CD4-positive, alpha-beta memory T cell (primary cell): Measurements from ENCODE around the gene SBNO1. TPM values are rescaled to one million over a fixed set of nuclear protein-coding genes. Genes with fewer than 3 reads are reported as not detected.
A peak's percentile ranks its signal among the peaks of the same experiment; 100 is the strongest.
"Not testable (repeated sequence)": the region's sequence is repeated elsewhere in the genome, so short reads cannot be mapped to it uniquely, and the experiment has no call there.

ENCODE experiments used
- CTCF ChIA-PET: fragments of 350-600 bp; sonication (Branson Sonifier 250); formaldehyde crosslinking; loops from one replicate; lab custom pipeline; 2021; ENCODE audit warnings: inconsistent platforms; ENCODE audit not compliant: partially characterized antibody; lab: Charles Lee
- POLR2A ChIA-PET: fragments of 350-600 bp; sonication (Branson Sonifier 250); formaldehyde crosslinking; loops from one replicate; lab custom pipeline; 2021; ENCODE audit not compliant: partially characterized antibody; lab: Charles Lee
- DNase-seq, 5 donors: peaks; one replicate each; pipeline versions ENCODE4 v3.0.0 to v3.0.0-alpha.2; 2020 to 2022; ENCODE audit warnings: mixed read lengths in 1 of 5
- H3K27ac ChIP-seq: one replicate; pipeline ENCODE4 v1.7.0; 2013; ENCODE audit warnings: low read depth, low read length
- H3K27me3 ChIP-seq: 2 replicates; pipeline ENCODE4 v1.7.0; 2013; ENCODE audit warnings: mild to moderate bottlenecking, low read length, moderate library complexity; ENCODE audit not compliant: insufficient read depth
- H3K36me3 ChIP-seq: 2 replicates; pipeline ENCODE4 v1.7.0; 2013; ENCODE audit warnings: mild to moderate bottlenecking, low read length, moderate library complexity; ENCODE audit not compliant: insufficient read depth
- H3K4me1 ChIP-seq: 2 replicates; pipeline ENCODE4 v1.7.0; 2013; ENCODE audit warnings: mild to moderate bottlenecking, low read length, moderate library complexity; ENCODE audit not compliant: insufficient read depth
- H3K4me3 ChIP-seq, 2 donors: one replicate each; pipeline ENCODE4 v1.7.0; 2013; ENCODE audit warnings: low read length in 2 of 2, mild to moderate bottlenecking in 1 of 2
- H3K9me3 ChIP-seq, 2 donors: one replicate each; pipeline ENCODE4 v1.7.0; 2013; ENCODE audit warnings: low read length in 2 of 2, control low read depth in 1 of 2; ENCODE audit not compliant: control insufficient read depth in 1 of 2
- H3K27ac Mint-ChIP-seq, 7 donors: one replicate each; pipeline ENCODE4 v1.8.0; 2020 to 2021; ENCODE audit warnings: mixed read lengths in 7 of 7, mild to moderate bottlenecking in 6 of 7, inconsistent platforms in 3 of 7, moderate library complexity in 3 of 7
- H3K27me3 Mint-ChIP-seq, 2 donors: one replicate each; pipeline ENCODE4 v1.8.0; 2020 to 2021; ENCODE audit warnings: mixed read lengths in 2 of 2
- H3K36me3 Mint-ChIP-seq, 2 donors: one replicate each; pipeline ENCODE4 v1.8.0; 2020 to 2021; ENCODE audit warnings: mixed read lengths in 2 of 2, inconsistent platforms in 1 of 2, mild to moderate bottlenecking in 1 of 2
- H3K4me1 Mint-ChIP-seq, 4 donors: one replicate each; pipeline ENCODE4 v1.8.0; 2020 to 2021; ENCODE audit warnings: mixed read lengths in 4 of 4, mild to moderate bottlenecking in 1 of 4
- H3K4me3 Mint-ChIP-seq, 8 donors: one replicate each; pipeline ENCODE4 v1.8.0; 2020 to 2021; ENCODE audit warnings: mixed read lengths in 8 of 8, mild to moderate bottlenecking in 7 of 8, moderate library complexity in 6 of 8, inconsistent platforms in 3 of 8
- H3K9me3 Mint-ChIP-seq, 8 donors: one replicate each; pipeline ENCODE4 v1.8.0; 2020 to 2021; ENCODE audit warnings: mixed read lengths in 8 of 8, mild to moderate bottlenecking in 5 of 8, inconsistent platforms in 3 of 8, moderate library complexity in 1 of 8
- intact Hi-C: fragments of 100-400 bp; cut with micrococcal nuclease; formaldehyde crosslinking; loops from one replicate; pipeline ENCODE4 v1.15.1; 2023
- polyA plus RNA-seq, 2 donors: library from polyadenylated mRNA; unstranded; fragments of 300-500 nt; fragmentation: Illumina TruSeq; gene quantifications; one replicate each; pipeline ENCODE4 v1.2.3, GENCODE V29; 2021
- total RNA-seq, 2 experiments: library from RNA; stranded (reverse); gene quantifications; one replicate each; pipeline ENCODE4 v1.2.3, GENCODE V29; 2021

SBNO1 gene
- 10 to 100 TPM; 54.1 to 56.3 TPM for total RNA-seq
- 10 to 100 TPM; 26.3 to 39.9 TPM for polyA plus RNA-seq

DNA sequence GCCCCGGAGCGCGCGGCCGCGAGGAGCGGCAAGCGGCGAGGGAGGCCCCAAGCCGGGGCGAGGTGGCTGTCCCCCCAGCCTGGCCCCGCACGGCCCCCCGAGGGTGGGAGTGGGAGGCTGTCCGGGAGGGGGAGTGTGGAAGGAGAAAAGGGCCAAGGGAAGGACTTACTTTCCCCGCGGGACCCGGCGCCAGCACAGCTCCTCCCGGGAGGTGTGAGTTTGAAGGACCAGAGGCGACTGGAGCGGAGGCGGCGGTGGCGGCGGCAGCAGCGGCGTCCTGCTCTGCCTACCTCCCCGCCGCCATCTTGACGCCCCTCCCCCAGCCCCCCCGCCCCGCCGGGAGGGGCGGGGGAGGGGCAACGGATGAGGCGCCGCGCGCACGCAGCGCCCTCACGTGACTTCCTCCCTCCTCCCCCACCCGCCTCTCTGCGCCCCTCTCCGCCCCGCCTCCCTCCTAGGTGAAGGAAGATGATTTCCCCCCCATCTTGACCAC, at the start of gene SBNO1:
Gene SBNO1, minus strand, starts transcription at position 316 of the 493 bp plus-strand sequence. CDS start 14,406 bp downstream, outside the sequence.
- CTCF ChIA-PET, result interaction anchor here (0.8 to 2.7 kb wide), 31 partner anchors 9 to 289 kb away, joined by 3 to 24 read pairs (median 5); partner anchors contain the start of genes DDX55, KMT5A, MPHOSPH9 and MTRFR
- peak in 4 of 5 donors; percentile 92 to 94 (median 93) for DNase-seq
- peaks cover 39% of the 10 kb centered on the region for H3K4me1 ChIP-seq
- H3K27me3 ChIP-seq, result no peaks in the 10 kb centered on the region
- intact Hi-C loops, result loop anchor here (1.0 to 10.0 kb wide), 11 partner anchors 20 to 470 kb away; partner anchors contain the start of genes DDX55, EIF2B1, GTF2H3 and KMT5A
- no peaks in the 10 kb centered on the region for H3K9me3 ChIP-seq
- Mint-ChIP-seq H3K36me3 (peaks cover 0 to 17% of the 10 kb centered on the region in 2 donors), H3K27ac (peak within 1 kb of the TSS; percentile 89 to 99 (median 97)), H3K27me3 (no peaks in the 10 kb centered on the region), H3K4me3 (peak within 1 kb of the TSS; percentile 85 to 98 (median 94)), H3K4me1 (peaks cover 10 to 32% (median 18%) of the 10 kb centered on the region in 4 donors), H3K9me3 (peaks cover 0 to 6% (median 0%) of the 10 kb centered on the region in 8 donors)
- no peaks in the 10 kb centered on the region for H3K36me3 ChIP-seq
- H3K27ac ChIP-seq, result peak within 1 kb of the TSS; percentile 85
- POLR2A ChIA-PET, result interaction anchor here (0.5 to 5.0 kb wide), 21 partner anchors 10 to 1774 kb away, joined by 3 to 113 read pairs (median 6); partner anchors contain the start of genes DDX55, DIABLO, KMT5A and KNTC1
- H3K4me3 ChIP-seq, result peak within 1 kb of the TSS; percentile 92 to 94

DNA sequence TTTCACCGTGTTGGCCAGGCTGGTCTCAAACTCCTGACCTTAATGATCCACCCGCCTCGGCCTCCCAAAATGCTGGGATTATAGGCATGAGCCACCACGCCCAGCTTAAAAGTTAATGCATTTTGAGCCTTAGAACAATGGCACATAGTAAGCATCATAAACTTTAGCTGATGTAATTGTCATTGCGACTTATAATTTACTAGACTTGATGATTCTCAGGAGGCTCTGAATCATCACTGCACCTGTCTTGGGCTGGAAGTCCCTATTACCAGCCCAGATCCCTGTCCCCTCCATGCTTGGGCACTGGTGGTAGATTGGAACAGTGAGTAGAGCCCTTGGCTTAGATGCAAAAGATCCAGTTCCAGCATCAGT, 45.4 kb upstream of the SBNO1 start:
- Histone ChIP-seq H3K27me3 (no peaks in the 10 kb centered on the region), H3K27ac (no peak overlapping the region), H3K36me3 (peaks cover 3% of the 10 kb centered on the region), H3K4me1 (no peaks in the 10 kb centered on the region), H3K4me3 (no peak overlapping the region), H3K9me3 (no peaks in the 10 kb centered on the region)
- Mint-ChIP-seq H3K27me3 (no peaks in the 10 kb centered on the region), H3K4me1 (peaks cover 0 to 3% (median 1%) of the 10 kb centered on the region in 4 donors), H3K9me3 (no peaks in the 10 kb centered on the region), H3K36me3 (peaks cover 16 to 31% of the 10 kb centered on the region in 2 donors), H3K4me3 (no peak overlapping the region), H3K27ac (peak overlapping the region in 4 of 7 donors; percentile 22 to 79 (median 50))
- ChIA-PET POLR2A (interaction anchor here (0.7 to 1.2 kb wide), 3 partner anchors 8 to 48 kb away, joined by 3 to 5 read pairs (median 3); partner anchors contain the start of gene SNRNP35), CTCF (interaction anchor here (1.1 to 2.3 kb wide), 2 partner anchors 39 to 59 kb away, joined by 3 to 8 read pairs; no protein-coding TSS in a partner anchor)
- intact Hi-C loops, result no loop called here
- no peak for DNase-seq

DNA sequence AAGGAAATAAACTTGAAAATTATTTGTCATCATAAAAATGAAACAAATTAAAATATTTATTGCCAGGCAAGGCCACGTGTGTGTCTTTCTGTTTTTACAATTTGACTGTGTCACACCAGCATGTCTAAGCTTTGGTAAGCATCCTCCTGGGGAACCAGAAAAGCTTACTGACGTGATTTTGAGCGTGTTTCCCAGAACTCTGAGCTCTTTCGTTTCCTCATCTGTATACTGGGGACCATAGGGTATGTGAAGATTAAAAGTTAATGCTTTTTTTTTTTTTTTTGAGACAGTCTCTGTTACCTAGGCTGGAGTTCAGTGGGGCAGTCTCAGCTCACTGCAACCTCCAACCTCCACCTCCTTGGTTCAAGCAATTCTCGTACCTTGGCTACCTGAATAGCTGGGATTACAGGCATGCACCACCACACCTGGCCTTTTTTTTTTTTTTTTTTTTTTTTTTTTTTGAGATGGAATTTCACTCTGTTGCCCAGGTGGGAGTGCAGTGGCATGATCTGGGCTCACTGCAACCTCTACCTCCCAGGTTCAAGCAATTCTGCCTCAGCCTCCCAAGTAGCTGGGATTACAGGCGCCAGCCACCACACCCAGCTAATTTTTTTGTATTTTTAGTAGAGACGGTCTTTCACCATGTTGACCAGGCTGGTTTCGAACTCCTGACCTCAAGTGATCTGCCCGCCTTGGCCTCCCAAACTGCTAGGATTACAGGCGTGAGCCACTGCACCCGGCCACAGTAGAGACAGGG, 44.8 kb upstream of the SBNO1 start:
- Mint-ChIP-seq H3K36me3 (peaks cover 19 to 34% of the 10 kb centered on the region in 2 donors), H3K27ac (peak overlapping the region in 2 of 7 donors; percentile 36 to 47)
- H3K27me3 Mint-ChIP-seq, H3K4me1 ChIP-seq, intact Hi-C loops, H3K4me1 Mint-ChIP-seq, H3K9me3 ChIP-seq, H3K4me3 Mint-ChIP-seq, H3K36me3 ChIP-seq, H3K9me3 Mint-ChIP-seq, H3K27ac ChIP-seq, H3K27me3 ChIP-seq, H3K4me3 ChIP-seq, DNase-seq: not testable (repeated sequence)
- CTCF ChIA-PET, result interaction anchor here (1.1 to 2.3 kb wide), 2 partner anchors 39 to 59 kb away, joined by 3 to 8 read pairs; no protein-coding TSS in a partner anchor
- POLR2A ChIA-PET, result interaction anchor here (0.6 to 0.9 kb wide), 2 partner anchors 26 to 152 kb away, joined by 3 to 4 read pairs; partner anchors contain the start of gene KMT5A

DNA sequence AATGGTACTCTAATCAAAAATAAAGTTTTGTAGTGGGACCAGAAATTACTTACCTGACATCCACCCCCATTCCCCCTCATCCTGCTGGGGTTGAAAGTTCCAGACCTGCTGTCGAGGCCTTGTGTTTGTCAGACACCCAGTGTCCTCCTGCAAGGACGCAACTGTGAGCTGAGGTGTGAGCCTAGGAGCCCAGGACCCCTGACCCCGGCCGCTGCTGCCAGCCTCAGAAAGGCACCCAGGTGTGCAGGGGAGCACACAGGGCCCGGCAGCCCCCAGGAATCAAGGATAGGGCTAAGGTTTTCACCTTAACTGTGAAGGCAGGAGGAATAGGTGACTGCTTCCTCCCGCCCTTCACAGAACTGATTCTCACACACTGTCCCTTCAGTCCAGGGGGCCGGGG, 44.0 kb upstream of the SBNO1 start:
- CTCF ChIA-PET, H3K9me3 ChIP-seq, H3K4me1 Mint-ChIP-seq, H3K4me3 Mint-ChIP-seq, H3K4me3 ChIP-seq, H3K9me3 Mint-ChIP-seq, H3K27me3 Mint-ChIP-seq, H3K27me3 ChIP-seq, H3K27ac Mint-ChIP-seq, H3K4me1 ChIP-seq, H3K27ac ChIP-seq, intact Hi-C loops, DNase-seq: not testable (repeated sequence)
- POLR2A ChIA-PET, result interaction anchor here (0.9 kb wide), 1 partner anchor 25 kb away, joined by 3 read pairs; the partner anchor contains the start of gene KMT5A
- H3K36me3 ChIP-seq, result peaks cover 17% of the 10 kb centered on the region
- H3K36me3 Mint-ChIP-seq, result peaks cover 19 to 42% of the 10 kb centered on the region in 2 donors

DNA sequence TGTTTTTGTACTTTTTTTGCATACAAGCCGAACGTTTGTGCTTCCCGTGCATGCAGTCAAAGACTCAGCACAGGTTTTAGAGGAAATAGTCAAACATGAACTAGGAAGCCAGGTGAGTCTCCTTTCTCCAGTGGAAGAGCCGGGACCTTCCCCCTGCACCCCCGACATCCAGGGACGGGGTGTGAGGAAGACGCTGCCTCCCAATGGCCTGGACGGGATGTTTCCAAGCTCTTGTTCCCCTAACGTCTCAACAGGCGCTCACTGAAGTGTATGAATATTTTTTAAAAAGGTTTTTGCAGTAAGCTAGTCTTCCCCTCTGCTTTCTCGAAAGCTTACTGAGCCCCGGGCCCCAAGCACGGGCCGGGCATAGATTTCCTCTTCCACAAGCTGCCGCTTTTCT, 43.3 kb upstream of the SBNO1 start:
- H3K27me3 Mint-ChIP-seq, CTCF ChIA-PET, H3K4me1 Mint-ChIP-seq, H3K9me3 Mint-ChIP-seq, POLR2A ChIA-PET, H3K4me3 ChIP-seq, DNase-seq, H3K27me3 ChIP-seq, H3K27ac ChIP-seq, H3K27ac Mint-ChIP-seq, intact Hi-C loops, H3K4me3 Mint-ChIP-seq, H3K9me3 ChIP-seq, H3K4me1 ChIP-seq: not testable (repeated sequence)
- peaks cover 24% of the 10 kb centered on the region for H3K36me3 ChIP-seq
- peaks cover 23 to 45% of the 10 kb centered on the region in 2 donors for H3K36me3 Mint-ChIP-seq

DNA sequence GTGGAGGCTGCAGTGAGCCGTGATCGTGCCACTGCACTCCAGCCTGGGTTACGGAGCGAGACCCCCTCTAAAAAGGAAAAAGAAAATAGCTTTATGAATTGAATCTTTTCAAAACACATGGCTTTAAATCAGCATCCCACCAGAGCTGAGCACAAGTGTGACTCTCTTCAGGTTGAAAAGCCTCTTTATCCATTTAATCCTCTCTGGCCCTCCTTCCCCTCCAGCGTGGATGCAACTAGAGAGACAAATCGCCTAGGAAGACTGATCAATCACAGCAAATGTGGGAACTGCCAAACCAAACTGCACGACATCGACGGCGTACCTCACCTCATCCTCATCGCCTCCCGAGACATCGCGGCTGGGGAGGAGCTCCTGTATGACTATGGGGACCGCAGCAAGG, 42.6 kb upstream of the SBNO1 start:
- H3K4me1 ChIP-seq, H3K27me3 ChIP-seq, H3K27ac ChIP-seq, H3K27me3 Mint-ChIP-seq, H3K4me1 Mint-ChIP-seq, H3K9me3 Mint-ChIP-seq, H3K4me3 ChIP-seq, DNase-seq, POLR2A ChIA-PET, H3K9me3 ChIP-seq, intact Hi-C loops, H3K4me3 Mint-ChIP-seq: not testable (repeated sequence)
- H3K36me3 ChIP-seq, result peaks cover 30% of the 10 kb centered on the region
- peaks cover 20 to 44% of the 10 kb centered on the region in 2 donors for H3K36me3 Mint-ChIP-seq
- H3K27ac Mint-ChIP-seq, result peak overlapping the region in 2 of 7 donors; percentile 10 to 47
- CTCF ChIA-PET, result interaction anchor here (1.4 kb wide), 1 partner anchor 9 kb away, joined by 5 read pairs; no protein-coding TSS in a partner anchor

DNA sequence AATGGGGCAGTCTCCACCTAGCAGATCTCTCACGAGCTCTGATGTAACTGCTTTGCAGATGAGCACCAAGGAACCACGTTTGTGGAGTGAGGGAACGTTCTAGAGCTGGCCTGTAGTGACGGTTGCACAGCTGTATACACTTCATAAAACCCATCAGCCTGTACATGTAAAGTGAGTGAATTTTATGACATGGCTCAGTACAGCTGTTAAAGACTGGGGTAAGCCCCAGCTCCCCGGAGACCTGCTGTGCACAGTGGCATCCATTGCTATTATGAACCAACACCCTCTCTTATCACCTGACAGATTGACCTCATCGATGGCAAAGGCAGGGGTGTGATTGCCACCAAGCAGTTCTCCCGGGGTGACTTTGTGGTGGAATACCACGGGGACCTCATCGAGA, 39.9 kb upstream of the SBNO1 start:
- peak overlapping the region in 1 of 7 donors; percentile 7 for H3K27ac Mint-ChIP-seq
- POLR2A ChIA-PET, result interaction anchor here (1.5 kb wide), 1 partner anchor 53 kb away, joined by 7 read pairs; the partner anchor contains the start of gene SNRNP35
- peaks cover 19 to 47% of the 10 kb centered on the region in 2 donors for H3K36me3 Mint-ChIP-seq

More for the DNA sequence above, 39.9 kb upstream of the SBNO1 start:
- H3K27ac ChIP-seq, result no peak overlapping the region
- H3K9me3 ChIP-seq, result no peaks in the 10 kb centered on the region
- H3K9me3 Mint-ChIP-seq, result peaks cover 0 to 2% (median 0%) of the 10 kb centered on the region in 8 donors
- no peaks in the 10 kb centered on the region for H3K27me3 ChIP-seq
- H3K27me3 Mint-ChIP-seq, result no peaks in the 10 kb centered on the region
- no peak for DNase-seq
- CTCF ChIA-PET, result interaction anchor here (1.4 kb wide), 1 partner anchor 38 kb away, joined by 4 read pairs; no protein-coding TSS in a partner anchor
- peaks cover under 1 to 2% (median 1%) of the 10 kb centered on the region in 4 donors for H3K4me1 Mint-ChIP-seq
- H3K4me1 ChIP-seq, result no peaks in the 10 kb centered on the region
- peaks cover 30% of the 10 kb centered on the region for H3K36me3 ChIP-seq
- intact Hi-C loops, result no loop called here
- H3K4me3 Mint-ChIP-seq, result no peak overlapping the region
- no peak overlapping the region for H3K4me3 ChIP-seq
